ENCODE results near the gene ATP4A. TPM values are rescaled to one million over a fixed set of nuclear protein-coding genes. Genes with fewer than 3 reads are reported as not detected.

The ATP4A gene
- total RNA-seq, 3 donors from 2014 or later (not counting 1 experiment from before 2014, with no cell fraction given) = not detected

- H3K27me3 ChIP-seq (ENCODE audit: control insufficient read depth, insufficient read depth, low read length) = no peaks in the 10 kb centered on the region
- DNase-seq (no peak), ATAC-seq (no peak)
- peaks cover 10% of the 10 kb centered on the region for H3K4me1 ChIP-seq (ENCODE audit: control insufficient read depth, insufficient read depth, low read length)
- H3K36me3 ChIP-seq (ENCODE audit: control insufficient read depth, insufficient read depth, low read length) = peaks cover 3% of the 10 kb centered on the region
- no peak overlapping the region for H3K4me3 ChIP-seq (ENCODE audit: low read length)
- H3K4me3 Mint-ChIP-seq = no peak overlapping the region
- H3K27ac Mint-ChIP-seq = no peak overlapping the region
- whole genome bisulfite sequencing (ENCODE audit: insufficient coverage) = 94% methylated on average over 21 of the region's 21 CpGs
- no peak for TF ChIP-seq CTCF (IDR thresholded peaks at IDR 0.05)
- no peaks in the 10 kb centered on the region for H3K36me3 Mint-ChIP-seq
- H3K27me3 Mint-ChIP-seq (ENCODE audit: low read depth in 2 of 2) = peaks cover 0 to 15% of the 10 kb centered on the region in 2 donors
- H3K4me1 Mint-ChIP-seq = peaks cover 24 to 32% of the 10 kb centered on the region in 2 donors
- H3K27ac ChIP-seq (ENCODE audit: low read length) = no peak overlapping the region
- no peaks in the 10 kb centered on the region for H3K9me3 ChIP-seq (ENCODE audit: control insufficient read depth, insufficient read depth, low read length)
- H3K9me3 Mint-ChIP-seq = no peaks in the 10 kb centered on the region
- intact Hi-C loops (cut with micrococcal nuclease) = no loop called here
Measured at GRCh38 chr19:35551091-35551810, 12.2 kb downstream of the ATP4A start.

GRCh38 chr19:35549879-35550523 lies 13.5 kb downstream of the ATP4A start:
- intact Hi-C loops (cut with micrococcal nuclease) = loop anchor here (2.0 to 5.0 kb wide), 4 partner anchors 37 to 338 kb away; partner anchors contain the start of genes ETV2 and PMIS2
- Histone ChIP-seq H3K36me3 (ENCODE audit: control insufficient read depth, insufficient read depth, low read length) (peaks cover 3% of the 10 kb centered on the region), H3K9me3 (ENCODE audit: control insufficient read depth, insufficient read depth, low read length) (no peaks in the 10 kb centered on the region), H3K4me1 (ENCODE audit: control insufficient read depth, insufficient read depth, low read length) (peaks cover 19% of the 10 kb centered on the region), H3K4me3 (ENCODE audit: low read length) (no peak overlapping the region), H3K27me3 (ENCODE audit: control insufficient read depth, insufficient read depth, low read length) (no peaks in the 10 kb centered on the region), H3K27ac (ENCODE audit: low read length) (no peak overlapping the region)
- WGBS (ENCODE audit: insufficient coverage) = 94% methylated on average over 15 of the region's 15 CpGs
- Mint-ChIP-seq H3K4me3 (no peak overlapping the region), H3K27me3 (ENCODE audit: low read depth in 2 of 2) (peaks cover 0 to 10% of the 10 kb centered on the region in 2 donors), H3K9me3 (no peaks in the 10 kb centered on the region), H3K27ac (no peak overlapping the region), H3K36me3 (no peaks in the 10 kb centered on the region), H3K4me1 (peaks cover 27 to 35% of the 10 kb centered on the region in 2 donors)
- TF ChIP-seq CTCF (IDR thresholded peaks at IDR 0.05) = no peak
- no peak for DNase-seq
- no peak for ATAC-seq

DNA sequence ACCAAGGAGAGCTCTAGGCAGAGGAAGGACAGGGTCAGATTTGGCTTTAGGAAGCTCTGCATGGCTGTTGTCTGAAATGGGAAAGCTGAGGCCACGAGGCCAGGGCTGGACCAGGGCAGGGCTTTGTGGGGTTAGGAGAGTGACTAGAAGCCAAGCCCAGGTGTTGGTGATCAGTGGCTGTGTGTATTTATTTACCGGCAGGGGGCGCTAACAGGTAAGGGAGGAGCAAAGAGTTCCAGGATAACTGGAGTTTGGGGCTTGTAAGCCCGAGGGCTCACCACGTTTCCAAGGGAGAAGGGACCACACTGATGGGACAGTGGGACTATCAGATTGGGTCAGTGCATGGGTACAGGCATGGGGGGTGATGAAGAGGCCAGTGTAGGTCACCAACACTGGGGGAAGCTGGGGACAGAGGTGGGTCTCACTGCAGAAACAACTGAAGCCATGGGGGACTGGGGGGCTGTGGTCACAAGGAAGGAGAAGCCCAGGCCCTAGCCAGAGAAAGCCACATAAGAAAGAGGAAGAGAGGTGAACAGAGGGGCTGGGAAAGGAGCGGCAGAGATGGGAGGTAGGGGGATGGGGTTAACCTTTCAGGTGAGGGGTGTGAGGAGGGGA lies 14.2 kb downstream of the ATP4A start:
- peak overlapping the region in 1 of 2 donors; percentile 68 for H3K27ac Mint-ChIP-seq

More for the DNA sequence above, 14.2 kb downstream of the ATP4A start:
- H3K4me1 ChIP-seq (ENCODE audit: control insufficient read depth, insufficient read depth, low read length) = peaks cover 26% of the 10 kb centered on the region
- intact Hi-C loops (cut with micrococcal nuclease) = loop anchor here (2.0 to 5.0 kb wide), 4 partner anchors 38 to 337 kb away; partner anchors contain the start of genes ETV2 and PMIS2
- DNase-seq (peak; percentile 42 to 85), ATAC-seq (no peak)
- peaks cover 3% of the 10 kb centered on the region for H3K36me3 ChIP-seq (ENCODE audit: control insufficient read depth, insufficient read depth, low read length)
- 23% methylated on average over 6 of the region's 6 CpGs for WGBS (ENCODE audit: insufficient coverage)
- peak; percentile 70 for TF ChIP-seq CTCF (IDR thresholded peaks at IDR 0.05)
- H3K27me3 Mint-ChIP-seq (ENCODE audit: low read depth in 2 of 2) = peaks cover 0 to 7% of the 10 kb centered on the region in 2 donors
- H3K4me3 Mint-ChIP-seq = no peak overlapping the region
- no peak overlapping the region for H3K27ac ChIP-seq (ENCODE audit: low read length)
- no peaks in the 10 kb centered on the region for H3K9me3 ChIP-seq (ENCODE audit: control insufficient read depth, insufficient read depth, low read length)
- H3K4me1 Mint-ChIP-seq = peaks cover 34 to 42% of the 10 kb centered on the region in 2 donors
- no peaks in the 10 kb centered on the region for H3K27me3 ChIP-seq (ENCODE audit: control insufficient read depth, insufficient read depth, low read length)
- H3K36me3 Mint-ChIP-seq = no peaks in the 10 kb centered on the region
- no peaks in the 10 kb centered on the region for H3K9me3 Mint-ChIP-seq
- H3K4me3 ChIP-seq (ENCODE audit: low read length) = no peak overlapping the region
